Germinal center (tissue), 1 donor: Measurements from ENCODE around the gene F13A1.

Experiments used
- DNase-seq: peaks from one replicate; pipeline ENCODE4 v3.0.0; 2012; ENCODE audit warnings: mixed read lengths, low spot score

Gene F13A1

GRCh38 chr6:6243846-6244245 is 76.6 kb downstream of the F13A1 start:
- no peak for DNase-seq

GRCh38 chr6:6239598-6240581 is 80.6 kb downstream of the F13A1 start:
- no peak for DNase-seq

- no peak for DNase-seq
These were observed 83.6 kb downstream of the F13A1 start for GRCh38 chr6:6236730-6237469.

GRCh38 chr6:6235786-6236185 is 84.7 kb downstream of the F13A1 start:
- DNase-seq: no peak

GRCh38 chr6:6234963-6235362 is 85.5 kb downstream of the F13A1 start:
- DNase-seq: no peak

GRCh38 chr6:6230286-6230685 is 90.2 kb downstream of the F13A1 start:
- no peak for DNase-seq

- no peak for DNase-seq
These were observed 92.6 kb downstream of the F13A1 start for GRCh38 chr6:6227896-6228295.

GRCh38 chr6:6225885-6226529 is 94.5 kb downstream of the F13A1 start:
- no peak for DNase-seq

- no peak for DNase-seq
These were observed 95.5 kb downstream of the F13A1 start for GRCh38 chr6:6224933-6225486.

- DNase-seq: peak; percentile 38
These were observed 98.5 kb downstream of the F13A1 start for GRCh38 chr6:6221787-6222535.

GRCh38 chr6:6220718-6221117 is 99.7 kb downstream of the F13A1 start:
- DNase-seq: no peak

- no peak for DNase-seq
These were observed 100.7 kb downstream of the F13A1 start for GRCh38 chr6:6219716-6220115.

GRCh38 chr6:6218759-6219085 is 101.7 kb downstream of the F13A1 start:
- no peak for DNase-seq

GRCh38 chr6:6217855-6218758 is 102.4 kb downstream of the F13A1 start:
- DNase-seq: no peak

- DNase-seq: no peak
These were observed 109.5 kb downstream of the F13A1 start for GRCh38 chr6:6210994-6211393.

- no peak for DNase-seq
These were observed 117.6 kb downstream of the F13A1 start for GRCh38 chr6:6202886-6203285.

GRCh38 chr6:6201200-6201599 is 119.3 kb downstream of the F13A1 start:
- no peak for DNase-seq

GRCh38 chr6:6199678-6200077 is 120.8 kb downstream of the F13A1 start:
- no peak for DNase-seq

GRCh38 chr6:6196762-6197161 is 123.7 kb downstream of the F13A1 start:
- no peak for DNase-seq

- no peak for DNase-seq
These were observed 125.4 kb downstream of the F13A1 start for GRCh38 chr6:6195080-6195479.
